NB4 (cell line): ENCODE measurements around the gene CEMIP2.

Source experiments
- POLR2A ChIP-seq: IDR thresholded peaks from 2 replicates; pipeline ENCODE4 v1.6.1; 2011; ENCODE audit warnings: mild to moderate bottlenecking; ENCODE audit not compliant: insufficient read length; ENCODE audit errors: extremely low read depth
- TF ChIP-seq, protein P1 (sequence below): IDR thresholded peaks from one replicate; pipeline ENCODE4 v1.5.1; 2012; ENCODE audit warnings: low read depth, low read length

DNA sequence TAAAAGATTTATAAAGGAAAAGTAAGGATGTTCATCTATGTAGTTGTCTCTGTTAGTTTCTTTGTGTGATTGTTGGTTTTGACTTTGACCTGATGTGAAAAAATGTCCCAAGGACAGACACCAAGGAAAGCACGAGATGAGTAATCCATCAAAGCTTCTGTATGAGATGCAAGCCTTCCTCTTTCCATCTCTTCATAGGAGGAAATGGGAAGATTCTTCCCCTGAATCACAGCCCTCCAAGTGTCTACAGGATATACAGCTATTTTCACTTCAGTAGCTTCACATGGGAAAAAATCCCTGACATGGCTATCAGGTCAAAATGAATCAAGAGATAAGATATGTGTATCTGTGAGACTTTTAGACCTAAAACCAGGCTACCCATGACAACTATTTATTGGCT lies 29.0 kb upstream of the CEMIP2 start:
- TF ChIP-seq, protein P1, sequence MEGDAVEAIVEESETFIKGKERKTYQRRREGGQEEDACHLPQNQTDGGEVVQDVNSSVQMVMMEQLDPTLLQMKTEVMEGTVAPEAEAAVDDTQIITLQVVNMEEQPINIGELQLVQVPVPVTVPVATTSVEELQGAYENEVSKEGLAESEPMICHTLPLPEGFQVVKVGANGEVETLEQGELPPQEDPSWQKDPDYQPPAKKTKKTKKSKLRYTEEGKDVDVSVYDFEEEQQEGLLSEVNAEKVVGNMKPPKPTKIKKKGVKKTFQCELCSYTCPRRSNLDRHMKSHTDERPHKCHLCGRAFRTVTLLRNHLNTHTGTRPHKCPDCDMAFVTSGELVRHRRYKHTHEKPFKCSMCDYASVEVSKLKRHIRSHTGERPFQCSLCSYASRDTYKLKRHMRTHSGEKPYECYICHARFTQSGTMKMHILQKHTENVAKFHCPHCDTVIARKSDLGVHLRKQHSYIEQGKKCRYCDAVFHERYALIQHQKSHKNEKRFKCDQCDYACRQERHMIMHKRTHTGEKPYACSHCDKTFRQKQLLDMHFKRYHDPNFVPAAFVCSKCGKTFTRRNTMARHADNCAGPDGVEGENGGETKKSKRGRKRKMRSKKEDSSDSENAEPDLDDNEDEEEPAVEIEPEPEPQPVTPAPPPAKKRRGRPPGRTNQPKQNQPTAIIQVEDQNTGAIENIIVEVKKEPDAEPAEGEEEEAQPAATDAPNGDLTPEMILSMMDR, result no peak
- no peak for TF ChIP-seq POLR2A
